Activated CD4-positive, alpha-beta T cell treated with anti-CD3 and anti-CD28 coated beads, Interleukin-2, amount 50 U/mL, for 1 hour (primary cell): ENCODE measurements around the gene SREK1.
"Not testable (repeated sequence)": the region's sequence is repeated elsewhere in the genome, so short reads cannot be mapped to it uniquely, and the experiment has no call there.

Source experiments
- DNase-seq: peaks from one replicate; pipeline ENCODE4 v3.0.0-alpha.2; 2020

Gene SREK1

GRCh38 chr5:66222896-66223295 is 78.8 kb downstream of the SREK1 start:
- DNase-seq: not testable (repeated sequence)

- DNase-seq: no peak
Measured at GRCh38 chr5:66223637-66224036, 79.5 kb downstream of the SREK1 start.

GRCh38 chr5:66224274-66224673 is 80.2 kb downstream of the SREK1 start:
- no peak for DNase-seq

GRCh38 chr5:66224773-66225553 is 80.9 kb downstream of the SREK1 start:
- no peak for DNase-seq

- DNase-seq: no peak
Measured at GRCh38 chr5:66230551-66230950, 86.5 kb downstream of the SREK1 start.

- no peak for DNase-seq
Measured at GRCh38 chr5:66231508-66231907, 87.4 kb downstream of the SREK1 start.

- no peak for DNase-seq
Measured at GRCh38 chr5:66232275-66232674, 88.2 kb downstream of the SREK1 start.

GRCh38 chr5:66232706-66233445 is 88.8 kb downstream of the SREK1 start:
- no peak for DNase-seq
